HG03469 (cell line): ENCODE data around the gene B4GALT5.

Source experiments
- ATAC-seq: cut with Tn5 transposase; IDR thresholded peaks from one replicate; pipeline ENCODE4 v1.9.1; 2021; ENCODE audit warnings: mild to moderate bottlenecking, moderate library complexity, moderate number of reproducible peaks; ENCODE audit not compliant: unreplicated experiment

B4GALT5 gene

DNA sequence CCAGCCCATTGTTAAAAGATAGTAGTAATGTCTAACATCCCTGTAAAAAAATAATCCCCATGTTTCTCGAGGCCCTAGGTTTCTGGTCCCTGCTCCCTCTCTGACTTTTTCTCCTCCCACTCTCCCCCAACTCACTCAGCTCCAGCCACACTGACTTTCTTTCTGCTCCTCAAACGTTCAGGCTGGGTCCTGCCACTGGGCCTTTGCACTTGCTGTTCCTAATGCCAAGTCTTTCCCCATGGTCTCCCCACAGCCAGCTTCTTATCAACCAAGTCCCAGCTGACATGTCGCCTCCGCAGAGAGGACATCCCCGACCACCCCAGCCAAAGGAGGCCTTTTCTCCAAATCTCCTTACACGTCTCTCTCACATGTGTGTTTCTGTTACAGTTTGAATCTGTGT, 123.9 kb downstream of the B4GALT5 start:
- no peak for ATAC-seq

GRCh38 chr20:49587111-49587570, 126.5 kb downstream of the B4GALT5 start:
- ATAC-seq, result no peak

GRCh38 chr20:49585585-49586245, 128.0 kb downstream of the B4GALT5 start:
- ATAC-seq, result no peak

DNA sequence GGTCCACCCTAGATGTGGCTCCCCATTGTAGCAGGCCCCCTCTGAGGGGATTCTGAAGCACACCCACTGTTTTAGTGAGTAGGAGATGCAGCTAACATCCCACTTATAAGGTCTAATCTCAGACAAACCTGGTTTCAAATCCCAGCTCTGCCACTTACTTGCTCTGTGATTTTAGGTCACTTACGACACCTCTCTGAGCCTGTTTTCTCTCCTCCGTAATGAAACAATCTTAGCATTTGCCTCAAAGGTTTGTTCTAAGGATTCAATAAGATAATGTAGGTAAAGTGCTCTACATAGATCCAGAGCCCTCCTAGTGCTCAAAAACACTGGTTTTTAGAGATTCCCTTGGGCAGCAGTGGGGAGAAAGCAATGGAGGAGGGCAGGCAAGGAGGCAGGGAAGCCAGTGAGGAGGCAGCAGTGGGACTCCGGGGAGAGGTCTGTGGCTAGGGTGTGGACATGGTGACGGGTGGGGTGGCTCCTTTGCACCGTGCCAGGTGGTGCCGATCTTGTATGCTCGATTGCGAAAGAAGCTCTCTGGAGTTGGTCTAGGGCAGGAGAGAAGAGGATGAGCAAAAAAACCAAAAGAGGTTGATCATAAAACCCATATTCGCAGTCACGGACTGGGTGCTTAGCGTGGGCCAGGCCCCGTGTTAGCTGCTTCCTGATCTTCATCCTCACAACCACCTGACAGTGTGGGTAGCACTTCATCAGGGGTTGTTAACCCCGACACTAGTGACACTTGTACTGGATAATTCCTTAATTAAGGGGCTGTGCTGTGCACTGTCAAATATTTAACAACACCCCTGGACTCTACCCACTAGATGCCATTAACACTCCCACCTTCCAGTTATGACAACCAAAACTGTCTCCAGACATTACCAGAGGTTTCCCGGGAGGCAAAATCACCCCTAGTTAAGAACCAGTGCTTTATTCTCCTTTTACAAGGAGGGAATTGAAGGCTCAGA, 129.0 kb downstream of the B4GALT5 start:
- no peak for ATAC-seq

DNA sequence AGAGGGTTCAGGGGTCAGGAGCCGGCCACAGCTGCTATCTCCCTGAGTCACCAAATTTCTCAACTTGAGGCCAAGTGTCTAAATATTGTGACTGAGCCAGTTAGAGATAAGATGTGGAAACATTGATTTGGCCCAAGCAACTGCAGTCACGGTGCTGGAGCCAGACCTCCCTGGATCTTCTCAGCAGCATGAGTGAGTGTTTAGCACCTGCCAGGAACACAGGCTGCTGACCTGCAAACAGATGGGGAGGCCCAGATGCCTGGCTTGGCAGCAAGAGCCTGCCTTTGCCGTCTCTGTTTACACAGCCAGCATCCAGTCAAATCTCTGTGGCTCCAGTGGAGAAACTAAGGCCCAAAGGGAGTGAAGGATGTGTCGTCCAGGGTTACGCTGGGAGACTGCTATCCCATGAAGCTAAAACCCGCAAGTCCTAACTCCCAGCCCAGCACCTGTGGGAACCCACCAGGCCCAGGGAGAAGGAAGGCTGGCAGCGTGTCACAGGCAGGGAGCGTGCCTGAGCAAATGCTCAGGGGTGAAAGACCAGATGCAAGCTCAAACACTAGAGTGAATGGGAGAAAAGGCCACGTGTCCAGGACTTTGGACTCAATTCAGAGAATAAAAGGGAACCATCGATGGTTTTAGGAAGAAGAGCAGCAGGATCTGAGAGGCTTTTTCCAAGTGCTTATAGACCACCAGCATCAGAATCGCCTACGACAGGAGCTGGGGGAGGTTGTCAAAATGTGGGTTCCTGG, 129.8 kb downstream of the B4GALT5 start:
- ATAC-seq, result no peak

GRCh38 chr20:49583343-49583668, 130.4 kb downstream of the B4GALT5 start:
- no peak for ATAC-seq
